GM12801 (cell line): ENCODE results near the gene THSD7A.

Experiments used
- CTCF ChIP-seq: IDR thresholded peaks from one replicate; pipeline ENCODE4 v1.5.1; 2011; ENCODE audit warnings: control low read depth; ENCODE audit not compliant: insufficient read length; ENCODE audit errors: extremely low read depth

THSD7A gene

GRCh38 chr7:11516328-11516727, 315.7 kb downstream of the THSD7A start:
- no peak for TF ChIP-seq CTCF

GRCh38 chr7:11513460-11513859, 318.5 kb downstream of the THSD7A start:
- TF ChIP-seq CTCF, result no peak

GRCh38 chr7:11507929-11508328, 324.1 kb downstream of the THSD7A start:
- TF ChIP-seq CTCF, result no peak

GRCh38 chr7:11506417-11506816, 325.6 kb downstream of the THSD7A start:
- no peak for TF ChIP-seq CTCF

GRCh38 chr7:11505471-11505985, 326.5 kb downstream of the THSD7A start:
- no peak for TF ChIP-seq CTCF

GRCh38 chr7:11492307-11492706, 339.7 kb downstream of the THSD7A start:
- no peak for TF ChIP-seq CTCF

GRCh38 chr7:11491811-11492210, 340.2 kb downstream of the THSD7A start:
- TF ChIP-seq CTCF, result no peak

GRCh38 chr7:11489280-11489679, 342.7 kb downstream of the THSD7A start:
- TF ChIP-seq CTCF, result no peak
